ENCODE data around the gene CHD5.
"Not testable (repeated sequence)": the region's sequence is repeated elsewhere in the genome, so short reads cannot be mapped to it uniquely, and the experiment has no call there.

CHD5 gene
- long read RNA-seq, donor 1: 0 reads
- long read RNA-seq, donor 2: 0 reads
- long read RNA-seq, donor 3: 0 reads
- long read RNA-seq, donor 4: 0 reads
- long read RNA-seq, donor 5: 0 reads
- long read RNA-seq, donor 6: 0 reads
- long read RNA-seq, donor 7: 0 reads
- long read RNA-seq, donor 8: 0 reads

DNA sequence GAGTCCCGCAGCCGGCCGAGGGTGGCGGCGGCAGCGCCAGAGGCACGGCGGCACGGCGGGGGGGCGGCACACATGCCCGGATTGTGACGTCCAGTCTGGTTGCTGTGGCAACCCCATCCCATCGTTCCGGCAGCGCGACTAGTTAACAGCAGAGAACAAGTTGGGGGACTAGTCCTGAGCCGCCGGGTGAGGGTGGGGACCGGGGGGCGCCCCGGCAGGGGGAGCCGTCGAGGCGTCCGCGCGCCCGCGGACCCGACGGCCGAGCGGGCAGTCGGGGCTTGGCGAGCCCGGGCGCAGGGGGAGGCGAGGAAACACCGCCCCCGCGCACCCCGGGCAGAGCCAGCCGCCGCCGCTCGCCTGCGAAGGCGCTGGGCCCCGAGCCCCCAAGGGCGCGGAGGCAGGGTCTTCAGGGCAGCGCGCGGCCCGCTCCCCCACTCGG is at the start of gene CHD5:
CHD5 (minus strand) TSS at position 54 of the 439 bp plus-strand sequence. CDS start 298 bp downstream, outside the sequence.
- peak; percentile 36 for DNase-seq

GRCh38 chr1:6225651-6226050 is 45.5 kb upstream of the CHD5 start:
- no peak for DNase-seq

DNA sequence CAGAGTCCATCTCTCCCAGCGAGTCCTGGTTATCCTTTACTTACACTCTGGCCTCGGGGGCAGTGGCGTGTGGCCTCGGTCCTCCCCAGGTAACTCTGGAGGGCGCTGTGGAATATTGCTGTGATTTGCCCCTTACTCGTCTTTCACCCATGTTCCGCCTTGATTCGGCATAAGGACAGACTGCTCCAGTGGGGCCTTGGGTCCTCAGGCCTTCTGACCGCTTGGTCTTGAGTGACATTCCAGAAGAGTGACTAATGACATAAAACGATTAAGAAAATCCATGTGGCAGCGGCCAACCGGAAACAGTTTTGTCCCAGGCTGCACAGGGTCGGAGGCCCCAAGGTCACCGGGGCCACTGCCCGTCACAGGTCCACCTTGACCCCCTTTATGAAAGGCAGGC is 44.6 kb upstream of the CHD5 start:
- no peak for DNase-seq

- no peak for DNase-seq
Measured at GRCh38 chr1:6223617-6224016, 43.5 kb upstream of the CHD5 start.

GRCh38 chr1:6222636-6223035 is 42.5 kb upstream of the CHD5 start:
- no peak for DNase-seq

GRCh38 chr1:6221210-6221784 is 41.2 kb upstream of the CHD5 start:
- DNase-seq: no peak

- DNase-seq: no peak
Measured at GRCh38 chr1:6220236-6220635, 40.1 kb upstream of the CHD5 start.

- DNase-seq: not testable (repeated sequence)
Measured at GRCh38 chr1:6219641-6220040, 39.5 kb upstream of the CHD5 start.

DNA sequence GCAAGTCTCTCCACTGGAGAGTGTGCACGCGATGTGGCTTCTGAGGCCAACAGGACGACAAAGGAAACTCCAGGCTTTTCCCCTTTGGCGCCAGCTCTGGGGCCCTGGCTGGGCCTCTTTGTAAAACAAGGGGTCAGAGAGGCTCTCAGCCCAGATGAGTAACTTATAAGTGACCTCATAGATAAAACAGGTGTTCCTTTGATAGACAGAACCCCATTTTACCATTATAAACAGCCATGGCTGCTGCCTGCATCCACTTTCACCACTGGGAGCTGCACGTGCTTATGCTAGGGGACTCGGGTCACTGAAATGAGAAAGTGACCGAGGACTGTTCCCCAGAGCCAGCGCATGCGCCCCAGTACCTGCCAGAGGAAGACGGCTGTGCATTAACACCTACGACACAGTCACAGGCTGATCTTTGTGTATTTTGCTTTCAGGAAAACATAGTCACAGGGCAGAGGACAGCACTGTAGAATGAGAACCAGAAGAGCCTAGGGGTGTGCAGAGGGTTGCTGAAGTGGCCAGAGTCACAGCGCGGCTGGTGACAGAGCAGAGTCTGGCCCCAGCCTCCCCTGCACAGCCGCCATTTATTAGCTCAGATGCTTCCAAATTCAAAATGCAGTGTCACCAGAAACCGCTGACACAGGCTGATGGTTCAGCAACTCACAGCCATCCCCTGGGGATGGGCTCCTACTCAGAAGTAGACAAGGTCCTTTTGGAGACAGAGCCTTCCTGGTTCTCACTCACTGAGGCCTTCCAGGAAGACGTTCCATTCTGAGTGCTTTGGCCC is 38.4 kb upstream of the CHD5 start:
- DNase-seq: no peak

DNA sequence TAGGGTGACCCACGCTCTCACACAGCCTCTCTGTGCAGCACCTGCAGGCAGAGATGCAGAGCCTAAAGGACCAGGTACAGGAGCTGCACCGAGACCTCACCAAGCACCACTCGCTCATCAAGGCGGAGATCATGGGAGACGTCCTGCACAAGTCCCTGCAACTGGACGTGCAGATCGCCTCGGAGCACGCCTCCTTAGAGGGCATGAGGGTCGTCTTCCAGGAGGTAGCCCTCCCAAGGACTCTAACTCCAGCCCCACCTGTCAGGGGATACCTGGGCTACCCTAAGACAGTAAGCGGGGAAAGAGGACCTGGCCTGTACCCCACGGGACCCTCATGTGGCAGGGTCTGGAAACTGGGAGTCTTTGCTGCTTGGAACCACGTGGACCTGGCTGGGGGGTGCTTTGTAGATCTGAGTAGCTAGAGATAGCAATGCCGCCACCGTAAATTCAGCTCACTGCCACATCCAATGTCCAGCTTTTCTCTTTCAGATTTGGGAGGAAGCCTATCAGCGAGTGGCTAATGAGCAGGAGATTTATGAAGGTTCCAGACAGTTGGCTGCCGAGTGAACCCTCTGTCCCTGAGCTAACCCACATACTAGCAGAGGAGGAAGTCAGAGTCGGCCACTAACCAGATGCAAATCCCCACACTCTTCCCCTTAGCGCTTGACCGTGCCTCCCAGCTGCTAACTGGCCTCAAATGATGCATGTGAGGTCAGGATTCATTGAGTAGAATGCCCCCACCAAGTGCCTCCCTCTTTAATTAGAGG is 32.3 kb upstream of the CHD5 start:
- no peak for DNase-seq

GRCh38 chr1:6211731-6212130 is 31.6 kb upstream of the CHD5 start:
- DNase-seq: no peak

DNA sequence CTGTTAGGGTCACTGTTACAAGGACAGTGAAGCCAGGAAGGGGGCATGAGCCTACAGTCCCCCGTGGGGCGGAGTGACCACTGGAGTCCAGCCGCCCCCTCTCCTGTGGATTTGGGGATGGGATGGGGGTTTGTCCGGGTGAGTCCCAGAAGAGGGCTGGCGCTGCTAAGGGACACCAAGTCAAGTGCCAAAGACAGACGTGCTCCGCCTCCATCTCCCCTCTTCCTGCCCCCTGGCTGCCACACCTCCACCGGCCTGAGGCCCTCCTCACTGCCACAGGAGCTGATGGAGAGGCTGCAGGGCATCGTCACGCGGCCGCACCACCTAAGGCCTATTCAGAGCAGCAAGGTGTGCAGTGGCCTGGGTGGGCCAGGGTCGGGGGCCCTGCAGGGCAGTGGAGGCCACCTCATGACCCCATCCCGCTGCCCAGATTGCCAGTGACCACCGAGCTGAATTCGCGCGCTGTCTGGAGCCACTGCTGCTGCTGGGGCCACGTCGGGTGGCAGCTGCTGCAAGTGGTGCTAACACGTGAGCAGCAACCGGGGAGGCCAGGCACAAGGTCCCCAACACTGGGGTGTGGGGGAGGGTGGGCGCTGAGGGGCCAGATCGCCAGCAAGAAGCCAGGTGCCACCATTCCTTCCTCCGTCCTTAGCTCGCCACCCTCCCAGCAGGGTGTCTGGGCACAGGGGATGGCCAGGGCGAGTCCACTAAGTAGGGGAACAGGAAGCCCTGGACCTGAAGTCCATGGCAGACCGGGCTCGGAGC is 30.7 kb upstream of the CHD5 start:
- DNase-seq: no peak

GRCh38 chr1:6209661-6210580 is 29.8 kb upstream of the CHD5 start:
- DNase-seq: no peak

GRCh38 chr1:6208723-6209660 is 28.9 kb upstream of the CHD5 start:
- DNase-seq: peak; percentile 60

- DNase-seq: no peak
Measured at GRCh38 chr1:6207921-6208320, 27.8 kb upstream of the CHD5 start.

- DNase-seq: no peak
Measured at GRCh38 chr1:6207075-6207885, 27.2 kb upstream of the CHD5 start.

DNA sequence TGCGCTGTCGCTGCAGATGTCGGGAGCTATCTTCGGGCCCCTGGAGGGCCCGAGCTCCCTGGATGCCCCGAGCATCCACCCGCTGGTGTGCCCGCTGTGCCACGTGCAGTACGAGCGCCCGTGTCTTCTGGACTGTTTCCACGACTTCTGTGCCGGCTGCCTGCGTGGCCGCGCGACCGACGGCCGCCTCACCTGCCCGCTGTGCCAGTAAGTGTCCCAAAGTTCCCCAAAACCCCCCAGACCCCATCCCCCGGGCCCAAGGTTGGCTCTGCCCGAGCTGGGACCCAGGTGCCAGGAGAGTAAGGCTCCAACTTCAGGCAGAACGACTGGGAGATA is 26.4 kb upstream of the CHD5 start:
- DNase-seq: no peak

DNA sequence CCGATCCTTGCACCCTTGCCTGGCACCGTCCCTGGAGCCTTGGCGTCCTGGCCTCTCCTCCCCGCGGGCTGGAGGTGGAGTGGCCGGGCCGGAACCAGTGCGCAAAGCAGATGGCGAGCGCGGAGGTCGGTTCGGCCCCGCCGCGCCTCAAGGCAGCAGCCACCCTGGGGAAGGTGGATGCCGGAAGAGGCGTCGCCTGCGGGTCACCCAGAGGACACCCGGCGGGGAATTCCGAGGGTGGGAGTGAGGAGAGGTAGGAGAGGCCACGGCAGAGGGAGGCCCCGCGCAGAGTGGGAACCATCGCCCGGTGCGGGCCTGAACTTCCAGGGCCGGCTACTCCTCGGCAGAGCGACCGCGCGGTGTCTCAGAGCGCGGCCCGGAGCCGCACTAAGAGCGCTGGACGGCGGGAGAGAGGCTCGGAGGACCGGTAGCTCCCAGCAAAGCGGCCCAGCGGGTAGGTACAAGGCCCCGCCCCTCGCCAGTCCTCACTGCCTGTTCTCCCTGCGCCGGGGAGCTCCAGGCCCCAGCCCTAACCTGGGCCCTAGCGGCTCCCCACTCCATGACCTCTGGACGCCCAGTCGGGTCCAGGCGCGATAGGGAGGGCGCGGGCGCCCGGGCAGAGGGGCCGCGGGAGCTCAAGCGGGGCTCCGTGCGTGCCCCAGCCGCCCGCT is 25.9 kb upstream of the CHD5 start, which contains the start of gene RNF207:
RNF207 (plus strand) TSS at position 271 of the 671 bp plus-strand sequence. CDS start 417 bp downstream, outside the sequence.
- peak; percentile 86 for DNase-seq
